ENCODE results near the gene FAM227A.

Gene FAM227A

DNA sequence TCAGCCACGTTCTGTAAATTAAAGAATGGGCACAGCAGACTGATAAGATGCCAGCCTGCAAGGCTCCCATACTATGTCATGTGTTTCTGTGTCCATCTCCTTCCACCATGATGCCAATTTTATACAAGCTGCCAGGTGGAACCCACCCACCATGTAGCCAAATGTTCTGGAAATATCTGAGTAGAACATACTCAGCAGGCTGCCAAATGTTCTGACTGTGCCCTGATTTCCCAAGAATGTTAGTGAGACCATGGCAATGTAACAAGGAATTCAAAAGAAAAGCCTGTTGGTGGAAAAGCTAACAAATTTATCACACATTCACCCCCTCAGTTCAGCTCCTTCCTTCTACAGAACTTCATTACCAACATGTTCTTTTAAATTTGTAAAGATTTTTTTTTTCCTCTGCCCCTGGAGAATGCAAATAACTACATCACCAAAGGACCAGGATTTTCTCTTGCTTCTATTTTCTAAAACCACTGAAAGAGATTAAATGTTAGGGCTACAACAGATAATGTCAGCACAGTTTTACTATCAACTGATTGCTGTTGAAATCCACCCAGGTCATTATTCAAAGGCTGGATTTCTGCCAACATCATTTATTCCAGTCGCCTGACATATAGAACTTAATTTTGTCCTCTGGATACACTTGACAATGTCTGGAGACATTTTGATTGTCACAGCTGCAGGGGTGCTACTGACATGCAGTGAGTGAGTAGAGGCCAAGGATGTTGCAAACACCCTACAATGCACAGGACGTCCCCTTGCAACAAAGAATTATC, 89.3 kb downstream of the FAM227A start:
- no peak for DNase-seq (ENCODE audit: low read depth)
- no peak overlapping the region for H3K4me3 ChIP-seq (replicated peaks; ENCODE audit: low read depth, low read length)
- TF ChIP-seq, protein P1, sequence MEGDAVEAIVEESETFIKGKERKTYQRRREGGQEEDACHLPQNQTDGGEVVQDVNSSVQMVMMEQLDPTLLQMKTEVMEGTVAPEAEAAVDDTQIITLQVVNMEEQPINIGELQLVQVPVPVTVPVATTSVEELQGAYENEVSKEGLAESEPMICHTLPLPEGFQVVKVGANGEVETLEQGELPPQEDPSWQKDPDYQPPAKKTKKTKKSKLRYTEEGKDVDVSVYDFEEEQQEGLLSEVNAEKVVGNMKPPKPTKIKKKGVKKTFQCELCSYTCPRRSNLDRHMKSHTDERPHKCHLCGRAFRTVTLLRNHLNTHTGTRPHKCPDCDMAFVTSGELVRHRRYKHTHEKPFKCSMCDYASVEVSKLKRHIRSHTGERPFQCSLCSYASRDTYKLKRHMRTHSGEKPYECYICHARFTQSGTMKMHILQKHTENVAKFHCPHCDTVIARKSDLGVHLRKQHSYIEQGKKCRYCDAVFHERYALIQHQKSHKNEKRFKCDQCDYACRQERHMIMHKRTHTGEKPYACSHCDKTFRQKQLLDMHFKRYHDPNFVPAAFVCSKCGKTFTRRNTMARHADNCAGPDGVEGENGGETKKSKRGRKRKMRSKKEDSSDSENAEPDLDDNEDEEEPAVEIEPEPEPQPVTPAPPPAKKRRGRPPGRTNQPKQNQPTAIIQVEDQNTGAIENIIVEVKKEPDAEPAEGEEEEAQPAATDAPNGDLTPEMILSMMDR (IDR thresholded peaks at IDR 0.05; ENCODE audit: low read length, missing control alignments) = no peak

DNA sequence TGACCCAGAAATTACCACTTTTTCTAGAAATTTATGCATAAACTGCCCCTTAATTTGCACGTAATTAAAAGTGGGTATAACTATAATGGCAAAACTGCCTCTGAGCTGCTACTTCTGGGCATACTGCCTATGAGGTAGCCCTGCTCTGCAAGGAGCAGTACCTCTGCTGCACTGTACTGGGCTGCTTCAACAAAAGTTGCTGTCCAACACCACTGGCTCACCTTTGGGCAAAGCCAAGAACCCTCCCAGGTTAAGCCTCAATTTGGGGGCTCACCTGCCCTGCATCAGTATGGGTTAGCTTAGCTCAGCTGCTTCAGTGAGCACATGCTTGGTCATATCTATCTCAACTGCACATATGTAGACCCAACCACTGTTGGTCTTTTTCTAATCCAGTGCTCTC, 90.8 kb downstream of the FAM227A start:
- no peak overlapping the region for H3K4me3 ChIP-seq (replicated peaks; ENCODE audit: low read depth, low read length)
- TF ChIP-seq, protein P1 (IDR thresholded peaks at IDR 0.05; ENCODE audit: low read length, missing control alignments) = no peak
- DNase-seq (ENCODE audit: low read depth) = no peak

DNA sequence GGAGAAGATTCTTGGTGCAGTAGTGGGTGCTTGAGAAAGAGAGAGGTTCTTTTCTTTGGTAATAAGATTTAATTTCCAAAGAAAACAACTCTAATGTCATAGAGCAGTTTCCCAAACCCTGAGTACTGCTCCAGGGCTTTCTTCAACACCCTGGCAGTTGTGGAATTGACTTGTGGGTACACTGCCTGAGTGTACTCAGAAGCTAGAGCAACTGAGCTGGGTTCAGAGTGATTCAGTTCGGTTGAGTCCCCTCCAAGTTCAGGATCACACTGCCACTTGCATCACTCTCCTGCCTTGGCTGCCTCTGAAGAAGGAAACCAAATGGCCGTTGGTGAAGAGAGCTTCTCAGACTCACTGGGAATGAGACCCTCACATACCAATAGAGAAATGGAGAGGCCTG, 91.5 kb downstream of the FAM227A start:
- no peak for DNase-seq (ENCODE audit: low read depth)
- H3K4me3 ChIP-seq (replicated peaks; ENCODE audit: low read depth, low read length) = no peak overlapping the region
- TF ChIP-seq, protein P1 (IDR thresholded peaks at IDR 0.05; ENCODE audit: low read length, missing control alignments) = no peak

DNA sequence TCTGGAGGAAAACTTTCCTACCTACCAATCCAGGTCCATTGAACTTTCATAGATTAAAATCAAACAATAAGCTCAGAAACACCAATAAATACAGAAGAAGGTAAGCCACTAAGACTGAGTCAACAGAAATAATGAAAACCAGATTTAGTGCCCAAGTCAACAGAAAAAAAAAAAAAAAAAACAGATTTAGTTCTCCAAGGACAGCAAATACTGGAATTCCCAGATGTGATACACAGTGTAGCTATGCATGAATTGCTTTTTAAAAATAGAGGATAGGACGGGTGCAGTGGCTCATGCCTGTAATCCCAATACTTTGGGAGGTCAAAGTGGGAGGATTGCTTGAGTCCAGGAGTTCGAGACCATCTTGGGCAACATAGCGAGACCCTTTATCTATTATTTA, 101.9 kb downstream of the FAM227A start:
- no peak overlapping the region for H3K4me3 ChIP-seq (replicated peaks; ENCODE audit: low read depth, low read length)
- TF ChIP-seq, protein P1 (IDR thresholded peaks at IDR 0.05; ENCODE audit: low read length, missing control alignments) = no peak
- peak; percentile 8 for DNase-seq (ENCODE audit: low read depth)

DNA sequence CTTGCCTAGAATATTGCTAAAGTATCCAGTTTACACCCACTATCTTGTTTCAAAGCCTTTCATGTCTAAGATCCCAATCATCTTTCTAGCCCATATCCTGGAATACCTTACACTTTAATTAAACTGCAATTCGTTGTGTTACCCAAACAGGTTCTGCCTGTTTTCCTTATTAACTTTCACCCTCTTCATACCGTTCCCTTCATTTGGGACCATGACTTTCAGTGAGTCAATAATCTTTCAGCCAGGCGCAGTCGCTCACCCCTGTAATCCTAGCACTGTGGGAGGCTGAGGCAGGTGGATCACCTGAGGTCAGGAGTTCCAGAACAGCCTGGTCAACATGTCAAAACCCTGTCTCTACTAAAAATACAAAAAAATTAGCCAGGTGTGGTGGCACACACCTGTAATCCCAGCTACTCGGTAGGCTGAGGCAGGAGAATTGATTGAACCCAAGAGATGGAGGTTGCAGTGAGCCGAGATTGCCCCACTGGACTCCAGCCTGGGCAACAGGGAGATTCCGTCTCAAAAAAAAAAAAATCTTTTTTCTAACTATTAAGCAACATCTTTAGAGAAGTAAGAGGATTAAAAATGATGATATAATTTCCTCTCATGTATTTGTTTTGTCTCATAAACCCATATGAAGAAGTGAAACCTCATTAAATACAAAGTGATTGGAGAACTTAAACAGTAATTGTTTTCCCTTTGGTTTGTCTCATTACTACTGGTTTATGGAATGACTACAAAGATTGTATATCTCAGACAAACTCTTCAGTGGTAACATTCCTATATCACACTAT, 106.9 kb downstream of the FAM227A start:
- DNase-seq (ENCODE audit: low read depth) = no peak
- TF ChIP-seq, protein P1 (IDR thresholded peaks at IDR 0.05; ENCODE audit: low read length, missing control alignments) = no peak
- H3K4me3 ChIP-seq (replicated peaks; ENCODE audit: low read depth, low read length) = no peak overlapping the region

DNA sequence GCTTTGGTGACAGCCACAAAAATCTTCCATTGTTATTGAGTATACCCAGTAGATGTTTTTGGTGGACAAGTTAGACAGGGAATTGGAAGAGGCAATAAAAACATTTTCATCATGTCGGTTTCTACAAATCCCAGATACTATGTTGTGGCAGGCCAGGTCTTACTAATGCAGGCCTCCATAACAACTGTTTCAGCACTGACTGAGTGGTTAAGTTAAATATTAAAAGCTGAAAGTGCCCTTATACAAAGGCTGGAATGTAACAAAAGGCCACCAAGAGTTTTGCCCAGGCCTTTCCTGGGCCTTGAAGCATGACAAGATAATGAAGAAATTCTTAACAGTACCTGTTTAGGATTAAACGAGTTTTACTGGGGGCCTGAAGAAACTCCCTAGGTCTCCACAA, 115.5 kb downstream of the FAM227A start:
- no peak overlapping the region for H3K4me3 ChIP-seq (replicated peaks; ENCODE audit: low read depth, low read length)
- TF ChIP-seq, protein P1 (IDR thresholded peaks at IDR 0.05; ENCODE audit: low read length, missing control alignments) = no peak
- DNase-seq (ENCODE audit: low read depth) = no peak
